T follicular helper cell (primary cell): ENCODE measurements around the gene IRS2.
"Not testable (repeated sequence)": the region's sequence is repeated elsewhere in the genome, so short reads cannot be mapped to it uniquely, and the experiment has no call there.

Source experiments
- DNase-seq: peaks from one replicate; pipeline ENCODE4 v3.0.0-alpha.2; 2020; ENCODE audit warnings: low read depth
- total RNA-seq, 2 experiments: gene quantifications; one replicate each; lab custom pipeline; 2026; lab: John Stamatoyannopoulos, UW

IRS2 gene, protein sequence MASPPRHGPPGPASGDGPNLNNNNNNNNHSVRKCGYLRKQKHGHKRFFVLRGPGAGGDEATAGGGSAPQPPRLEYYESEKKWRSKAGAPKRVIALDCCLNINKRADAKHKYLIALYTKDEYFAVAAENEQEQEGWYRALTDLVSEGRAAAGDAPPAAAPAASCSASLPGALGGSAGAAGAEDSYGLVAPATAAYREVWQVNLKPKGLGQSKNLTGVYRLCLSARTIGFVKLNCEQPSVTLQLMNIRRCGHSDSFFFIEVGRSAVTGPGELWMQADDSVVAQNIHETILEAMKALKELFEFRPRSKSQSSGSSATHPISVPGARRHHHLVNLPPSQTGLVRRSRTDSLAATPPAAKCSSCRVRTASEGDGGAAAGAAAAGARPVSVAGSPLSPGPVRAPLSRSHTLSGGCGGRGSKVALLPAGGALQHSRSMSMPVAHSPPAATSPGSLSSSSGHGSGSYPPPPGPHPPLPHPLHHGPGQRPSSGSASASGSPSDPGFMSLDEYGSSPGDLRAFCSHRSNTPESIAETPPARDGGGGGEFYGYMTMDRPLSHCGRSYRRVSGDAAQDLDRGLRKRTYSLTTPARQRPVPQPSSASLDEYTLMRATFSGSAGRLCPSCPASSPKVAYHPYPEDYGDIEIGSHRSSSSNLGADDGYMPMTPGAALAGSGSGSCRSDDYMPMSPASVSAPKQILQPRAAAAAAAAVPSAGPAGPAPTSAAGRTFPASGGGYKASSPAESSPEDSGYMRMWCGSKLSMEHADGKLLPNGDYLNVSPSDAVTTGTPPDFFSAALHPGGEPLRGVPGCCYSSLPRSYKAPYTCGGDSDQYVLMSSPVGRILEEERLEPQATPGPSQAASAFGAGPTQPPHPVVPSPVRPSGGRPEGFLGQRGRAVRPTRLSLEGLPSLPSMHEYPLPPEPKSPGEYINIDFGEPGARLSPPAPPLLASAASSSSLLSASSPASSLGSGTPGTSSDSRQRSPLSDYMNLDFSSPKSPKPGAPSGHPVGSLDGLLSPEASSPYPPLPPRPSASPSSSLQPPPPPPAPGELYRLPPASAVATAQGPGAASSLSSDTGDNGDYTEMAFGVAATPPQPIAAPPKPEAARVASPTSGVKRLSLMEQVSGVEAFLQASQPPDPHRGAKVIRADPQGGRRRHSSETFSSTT (N-terminal part only)
- 15.6 to 57.5 reads per million in 2 experiments for total RNA-seq

DNA sequence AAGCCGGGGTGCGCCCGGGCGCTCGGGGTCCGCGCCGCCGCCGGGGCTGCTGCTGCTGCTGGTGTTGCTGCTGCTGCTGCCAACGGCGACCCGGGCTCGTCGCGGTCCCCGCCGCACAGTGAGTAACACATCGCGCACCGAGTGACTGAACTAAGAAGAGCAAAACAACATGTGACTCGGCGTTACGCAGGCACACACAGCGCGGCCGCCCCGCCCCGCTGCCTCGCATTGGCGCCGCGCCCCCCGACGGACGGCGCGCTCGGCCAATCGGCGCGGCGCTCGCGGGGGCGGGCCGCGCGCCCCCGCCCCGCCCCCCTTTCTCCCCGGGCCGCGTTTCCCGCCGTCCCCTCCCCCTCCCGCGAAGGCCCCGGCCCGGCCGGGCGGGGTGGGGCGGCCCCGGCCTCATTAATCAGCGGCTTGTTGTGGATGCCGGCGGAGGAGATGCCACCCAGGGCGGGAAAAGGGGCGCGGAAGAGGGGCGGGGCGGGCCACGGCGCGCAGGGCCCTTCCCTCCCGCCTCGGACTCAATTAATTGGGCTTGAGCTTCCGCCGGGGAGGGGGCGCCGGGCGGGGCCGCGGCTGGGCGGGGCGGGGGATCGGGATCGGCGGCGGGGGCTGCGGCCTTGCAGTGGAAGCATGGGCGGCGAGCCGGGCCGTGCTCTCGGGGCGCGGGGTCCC lies at the start of gene IRS2:
IRS2 (minus strand) TSS at position 127 of the 678 bp plus-strand sequence. CDS start 530 bp downstream, outside the sequence.
- DNase-seq, result peak; percentile 93

DNA sequence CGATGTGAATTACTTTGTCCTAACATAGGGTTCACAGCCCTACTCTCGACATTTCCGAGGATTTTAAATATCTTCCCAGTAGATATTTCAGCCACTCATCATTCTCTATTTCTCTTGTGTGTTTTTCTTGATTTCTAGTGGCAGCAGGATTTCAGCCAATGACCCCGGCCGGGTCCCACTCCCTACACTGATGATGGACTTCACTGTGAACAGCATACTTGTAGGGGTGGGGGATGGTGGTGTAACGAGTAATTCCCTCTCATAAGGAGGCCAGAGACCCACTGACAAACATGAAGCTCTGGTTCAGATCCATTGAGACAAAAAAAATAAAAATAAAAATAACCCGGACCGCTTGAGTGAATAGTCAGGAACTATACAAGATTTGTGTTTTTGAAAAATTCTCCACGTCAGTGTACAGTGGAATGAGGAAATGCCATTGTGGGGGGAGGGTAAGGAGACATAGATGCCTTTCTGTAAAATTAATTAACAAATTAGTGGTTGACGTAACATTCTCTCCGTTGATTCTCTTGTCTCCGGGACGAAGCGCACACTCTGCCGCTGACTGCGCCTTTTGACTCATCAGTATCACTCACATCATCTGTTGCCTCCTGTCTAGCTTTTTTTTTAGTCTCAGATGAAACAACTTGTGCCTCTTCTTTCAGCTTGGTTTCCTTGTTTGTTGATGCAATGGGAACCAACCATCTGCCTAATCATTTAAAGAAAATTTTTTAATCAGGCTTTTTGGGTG lies 48.8 kb upstream of the IRS2 start:
- DNase-seq, result no peak

DNA sequence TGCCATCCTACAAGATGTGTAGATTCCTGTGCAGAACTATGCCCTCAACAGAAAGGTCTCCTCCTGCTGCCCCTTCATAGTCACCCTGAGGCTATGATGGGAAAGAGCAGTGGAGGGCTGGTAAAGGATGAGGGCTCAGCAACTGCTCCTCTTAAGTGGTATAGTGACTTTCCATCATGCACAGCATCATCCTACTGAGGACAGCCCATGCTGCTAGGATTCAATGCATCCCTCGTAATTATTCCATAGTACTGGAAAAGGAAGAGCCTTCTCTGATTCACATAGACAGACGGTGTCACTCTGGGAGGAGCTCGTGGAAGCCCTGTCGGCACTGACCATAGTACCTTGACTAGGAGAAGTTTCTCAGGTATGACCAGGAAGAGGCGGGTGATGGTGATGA lies 47.6 kb upstream of the IRS2 start:
- no peak for DNase-seq

- no peak for DNase-seq
These were observed 46.7 kb upstream of the IRS2 start for GRCh38 chr13:109833071-109833470.

- DNase-seq, result not testable (repeated sequence)
These were observed 42.4 kb upstream of the IRS2 start for GRCh38 chr13:109828591-109829316.

DNA sequence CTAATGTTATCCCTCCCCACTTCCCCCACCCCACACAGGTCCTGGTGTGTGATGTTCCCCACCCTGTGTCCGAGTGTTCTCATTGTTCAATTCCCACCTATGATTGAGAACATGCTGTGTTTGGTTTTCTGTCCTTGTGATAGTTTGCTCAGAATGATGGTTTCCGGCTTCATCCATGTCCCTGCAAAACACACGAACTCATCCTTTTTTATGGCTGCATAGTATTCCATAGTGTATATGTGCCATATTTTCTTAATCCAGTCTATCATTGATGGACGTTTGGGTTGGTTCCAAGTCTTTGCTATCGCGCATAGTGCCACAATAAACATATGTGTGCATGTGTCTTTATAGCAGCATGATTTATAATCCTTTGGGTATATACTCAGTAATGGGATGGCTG lies 36.8 kb upstream of the IRS2 start:
- not testable (repeated sequence) for DNase-seq

- no peak for DNase-seq
These were observed 34.7 kb upstream of the IRS2 start for GRCh38 chr13:109821103-109821502.

- no peak for DNase-seq
These were observed 33.5 kb upstream of the IRS2 start for GRCh38 chr13:109819874-109820273.

DNA sequence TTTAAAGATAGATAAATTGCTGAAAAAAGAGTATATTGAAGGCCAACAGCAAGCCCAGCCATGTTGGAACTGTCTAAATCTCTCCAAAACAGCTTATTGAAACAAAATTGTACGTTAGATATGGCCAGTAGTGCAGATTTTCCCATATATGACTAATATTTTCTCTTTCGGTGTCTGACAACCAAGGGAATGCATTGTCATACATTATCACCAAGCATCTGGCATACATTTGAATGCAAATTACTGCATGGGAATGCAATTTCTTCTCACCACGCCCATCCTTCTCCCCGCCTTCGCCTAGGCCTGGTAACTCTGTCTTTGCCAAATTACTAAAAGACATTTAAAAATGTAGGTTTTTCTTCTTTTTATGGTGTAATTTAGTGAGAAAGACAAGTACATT lies 32.5 kb upstream of the IRS2 start:
- no peak for DNase-seq

DNA sequence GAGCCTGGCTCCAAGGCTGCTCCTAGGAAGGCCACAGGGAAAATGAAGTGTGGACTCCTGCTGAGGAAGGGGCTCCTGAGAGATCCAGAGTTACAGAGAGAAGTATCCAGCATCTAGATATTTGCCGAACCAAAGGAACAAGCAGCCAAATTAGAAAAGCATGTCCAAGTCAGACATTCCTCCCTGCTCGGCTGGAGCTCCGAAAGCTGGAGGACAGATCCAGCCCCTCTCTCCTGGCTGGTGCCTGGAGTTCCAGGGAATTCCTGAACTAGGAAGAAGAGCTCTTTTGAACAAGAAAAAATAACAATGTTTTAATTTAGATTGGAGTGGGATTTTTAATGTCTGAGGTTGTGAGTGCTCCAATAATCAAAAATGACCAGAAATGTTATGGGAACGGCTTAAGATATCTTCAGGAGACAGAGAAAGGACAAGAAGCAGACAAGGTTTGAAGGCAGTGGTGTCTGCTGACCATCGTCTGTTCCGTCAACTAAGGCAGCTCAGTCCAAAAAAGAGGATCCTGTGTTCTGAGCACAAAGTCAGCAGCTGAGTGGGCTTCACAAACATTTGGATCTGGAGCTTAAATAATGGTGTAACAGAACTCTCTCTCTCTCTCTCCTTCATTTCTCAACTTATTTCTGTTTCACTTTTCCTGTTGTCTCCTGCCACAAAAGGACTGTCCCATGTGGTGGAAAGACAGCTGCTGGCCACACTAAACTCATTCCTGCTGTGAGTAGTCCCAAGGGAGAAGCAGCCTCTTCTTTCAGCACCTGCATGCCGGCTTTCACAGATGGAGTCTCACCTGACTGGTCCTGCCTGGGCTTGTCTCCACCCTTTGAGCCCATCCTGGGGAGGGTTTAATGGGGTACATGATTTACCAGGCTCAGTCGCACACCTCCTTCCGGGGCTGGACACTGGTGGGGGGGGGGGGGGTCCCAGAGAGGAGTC lies 31.5 kb upstream of the IRS2 start:
- no peak for DNase-seq

DNA sequence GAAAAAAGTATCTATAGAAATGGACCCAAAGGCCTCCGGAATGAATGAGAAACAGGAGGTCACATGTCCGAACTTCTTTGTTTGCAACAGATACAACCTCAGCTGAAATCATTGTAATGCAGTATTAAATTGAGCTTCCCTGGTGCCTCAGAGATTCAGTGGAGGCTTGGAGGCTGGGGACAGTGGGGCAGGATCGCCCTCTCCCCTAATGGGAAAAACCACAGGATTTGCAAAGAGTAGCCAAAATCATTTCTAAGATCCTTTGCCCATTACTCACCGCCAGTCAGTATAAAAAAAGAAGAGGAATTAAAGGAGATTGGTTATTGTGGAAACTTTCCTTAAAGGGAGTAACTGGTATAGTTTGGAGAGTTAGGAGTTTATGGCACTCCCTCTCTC lies 30.4 kb upstream of the IRS2 start:
- DNase-seq, result no peak

DNA sequence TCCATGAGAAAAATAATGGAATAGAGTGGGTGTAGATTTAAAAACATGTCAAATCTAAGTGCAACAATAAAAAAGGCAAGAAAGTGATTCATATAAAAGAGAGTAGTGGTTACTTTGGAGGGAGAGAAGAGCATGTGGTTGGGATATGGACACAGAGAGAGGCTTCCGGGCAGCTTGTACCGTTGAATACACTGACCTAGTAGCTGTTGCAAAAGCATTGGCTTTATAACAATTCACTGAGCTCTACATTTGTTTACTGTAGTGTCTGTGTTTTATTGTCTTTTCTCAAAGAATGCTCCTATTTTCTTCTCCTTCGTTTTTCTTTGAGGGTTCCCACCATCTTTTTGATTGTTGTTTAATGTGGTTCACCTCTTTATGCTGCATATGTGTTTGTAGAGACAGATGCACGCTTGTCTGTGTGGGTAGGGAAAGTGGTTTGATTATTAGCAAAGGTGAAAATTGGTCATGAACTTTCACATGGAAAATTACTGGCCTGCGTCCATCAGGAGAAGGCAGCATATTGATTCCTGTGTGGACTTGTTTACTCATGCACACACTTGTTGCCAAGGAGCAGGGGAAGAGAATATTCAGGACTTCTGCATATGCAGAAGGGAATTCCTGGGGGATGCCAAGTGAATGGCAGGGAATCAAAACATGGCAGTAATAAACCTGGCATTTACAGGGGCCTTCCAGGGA lies 29.9 kb upstream of the IRS2 start:
- DNase-seq, result no peak

- DNase-seq, result no peak
These were observed 29.3 kb upstream of the IRS2 start for GRCh38 chr13:109815651-109816050.

DNA sequence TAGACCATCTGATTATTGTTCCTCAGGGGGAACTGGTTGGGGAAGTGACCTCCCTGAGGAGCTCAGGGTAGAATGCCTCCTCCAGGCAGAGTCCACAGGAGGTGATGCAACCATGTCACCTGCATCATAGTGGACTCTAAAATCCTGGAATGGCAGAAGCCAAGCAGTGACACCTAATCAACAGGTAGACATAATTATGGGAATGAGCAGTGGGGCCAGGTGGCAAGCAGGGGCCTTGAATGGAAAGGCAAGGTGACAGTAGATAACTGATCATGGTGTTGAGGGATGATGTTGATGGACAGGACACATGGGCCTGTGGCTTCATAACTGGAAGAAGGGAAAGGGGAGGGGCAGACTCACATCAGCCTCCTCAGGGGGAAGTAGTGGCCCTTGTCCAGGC lies 27.3 kb upstream of the IRS2 start:
- no peak for DNase-seq

DNA sequence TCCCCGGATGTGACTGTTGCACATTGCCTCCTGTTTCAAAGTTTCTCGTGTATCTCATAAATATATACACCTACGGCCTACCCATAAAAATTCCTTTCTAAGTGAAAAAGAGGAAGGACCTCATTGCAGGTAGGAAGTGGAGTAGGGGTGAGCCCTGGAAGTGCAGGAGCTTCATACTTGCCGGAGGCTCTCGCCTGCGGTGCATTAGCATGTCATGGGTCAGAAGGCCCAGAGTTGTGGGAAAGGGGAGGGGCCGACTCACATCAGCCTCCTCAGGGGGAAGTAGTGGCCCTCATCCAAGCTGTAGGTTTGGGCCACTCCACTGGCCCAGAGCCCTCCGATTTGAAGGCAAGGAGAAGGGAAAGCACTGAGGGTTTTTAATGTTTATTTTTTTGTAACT lies 26.0 kb upstream of the IRS2 start:
- no peak for DNase-seq

DNA sequence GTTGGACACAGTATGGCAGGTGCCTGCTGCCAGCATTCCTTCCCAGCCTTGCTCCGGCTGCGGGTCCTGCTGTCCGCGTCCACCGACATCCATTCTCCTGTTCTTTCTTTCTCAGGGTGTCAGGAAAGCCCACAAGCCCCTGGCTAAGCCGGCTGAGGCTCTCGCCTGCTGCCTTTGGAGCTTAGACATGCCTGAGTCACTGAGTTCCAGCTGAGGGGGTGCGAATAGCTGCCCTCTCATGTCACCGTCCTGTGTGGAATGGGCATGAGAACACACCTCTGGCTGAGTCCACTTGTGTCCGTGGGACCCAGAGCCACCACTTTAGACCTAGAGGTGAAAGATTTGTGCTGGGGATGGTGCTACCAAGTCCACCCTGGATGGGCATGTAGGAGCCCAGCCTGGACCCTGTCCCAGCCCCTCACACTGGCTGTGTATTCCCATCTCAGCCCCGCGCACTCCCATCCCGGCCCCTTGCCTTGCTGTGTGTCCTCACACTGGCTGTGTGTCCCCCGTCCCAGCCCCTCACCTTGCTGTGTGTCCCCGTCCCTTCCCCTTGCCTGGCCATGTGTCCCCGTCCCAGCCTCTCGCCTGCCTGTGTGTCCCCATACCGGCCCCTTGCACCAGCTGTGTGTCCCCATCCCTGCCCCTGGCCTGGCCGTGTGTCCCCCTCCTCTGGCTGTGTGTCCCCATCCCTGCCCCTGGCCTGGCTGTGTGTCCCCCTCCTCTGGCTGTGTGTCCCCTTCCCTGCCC lies 24.6 kb upstream of the IRS2 start:
- no peak for DNase-seq

GRCh38 chr13:109809216-109809932 lies 23.0 kb upstream of the IRS2 start:
- no peak for DNase-seq
